Esophagus (tissue), 2 donors: Measurements from ENCODE around the gene BANK1. TPM values are rescaled to one million over a fixed set of nuclear protein-coding genes. Genes with fewer than 3 reads are reported as not detected.

Source experiments
- H3K27ac ChIP-seq, 2 donors: one replicate each; pipeline ENCODE4 v1.5.1; 2013; ENCODE audit warnings: low read depth in 2 of 2, mild to moderate bottlenecking in 2 of 2, inconsistent platforms in 1 of 2, low read length in 1 of 2, moderate library complexity in 1 of 2
- H3K27me3 ChIP-seq, 2 donors: one replicate each; pipeline ENCODE4 v1.6.1; 2013; ENCODE audit warnings: low read length in 2 of 2, control low read depth in 1 of 2, mild to moderate bottlenecking in 1 of 2; ENCODE audit not compliant: insufficient read depth in 2 of 2, control insufficient read depth in 1 of 2
- H3K36me3 ChIP-seq, 2 donors: one replicate each; pipeline ENCODE4 v1.6.1; 2013; ENCODE audit warnings: low read length in 1 of 2; ENCODE audit not compliant: control insufficient read depth in 2 of 2, insufficient read depth in 2 of 2
- H3K4me1 ChIP-seq, 2 donors: one replicate each; pipeline ENCODE4 v1.6.1; 2013; ENCODE audit warnings: low read length in 1 of 2; ENCODE audit not compliant: control insufficient read depth in 2 of 2, insufficient read depth in 2 of 2
- H3K4me3 ChIP-seq, 2 donors: one replicate each; pipeline ENCODE4 v1.5.1; 2013; ENCODE audit warnings: low read length in 2 of 2, mild to moderate bottlenecking in 2 of 2, low read depth in 1 of 2, moderate library complexity in 1 of 2
- H3K9me3 ChIP-seq, 2 donors: one replicate each; pipeline ENCODE4 v1.6.1; 2013; ENCODE audit warnings: mild to moderate bottlenecking in 2 of 2, low read depth in 1 of 2, low read length in 1 of 2, moderate library complexity in 1 of 2; ENCODE audit not compliant: control insufficient read depth in 2 of 2, insufficient read depth in 1 of 2
- WGBS, 2 donors: extraction: QIAGEN DNeasy Blood & Tissue Kit; methylation state at CpG; one replicate each; pipeline ENCODE4 v1.1.7; 2013; 5-methylcytosine and 5-hydroxymethylcytosine counted together
- polyA plus RNA-seq, 2 donors: library from polyadenylated mRNA; stranded (reverse); fragments of 200-250 nt; gene quantifications; one replicate each; pipeline ENCODE4 v1.2.3, GENCODE V29; 2013
- donor health status: healthy with polysubstance abuse.
- donor health status: Bipolar disorder and iron deficiency.

BANK1 gene
- polyA plus RNA-seq, result under 1 TPM; 0.16 to 0.39 TPM

- Histone ChIP-seq H3K36me3 (no peaks in the 10 kb centered on the region), H3K27ac (no peak within 1 kb of the TSS), H3K4me1 (peaks cover 0 to 4% of the 10 kb centered on the region in 2 donors), H3K9me3 (no peaks in the 10 kb centered on the region), H3K4me3 (peak within 1 kb of the TSS; percentile 42 to 45), H3K27me3 (no peaks in the 10 kb centered on the region)
- 14 to 19% methylated on average over 38 to 44 of the region's 44 CpGs for WGBS, 2 donors
These were observed at the start of gene BANK1 for GRCh38 chr4:101790521-101791181. BANK1 (plus strand) TSS chr4:101790730; CDS start chr4:101790881, 151 bp downstream.

GRCh38 chr4:101753721-101754120 is 36.8 kb upstream of the BANK1 start:
- no peaks in the 10 kb centered on the region for H3K27me3 ChIP-seq

GRCh38 chr4:101756181-101756580 is 34.3 kb upstream of the BANK1 start:
- no peaks in the 10 kb centered on the region for H3K36me3 ChIP-seq
- WGBS, 2 donors, result 20 to 33% methylated on average over 2 of the region's 2 CpGs
- H3K4me1 ChIP-seq, result no peaks in the 10 kb centered on the region
- no peaks in the 10 kb centered on the region for H3K27me3 ChIP-seq
- H3K27ac ChIP-seq, result no peak overlapping the region
- H3K4me3 ChIP-seq, result no peak overlapping the region
- no peaks in the 10 kb centered on the region for H3K9me3 ChIP-seq

More at GRCh38 chr4:101753721-101754120, 36.8 kb upstream of the BANK1 start:
- WGBS, 2 donors, result 62% methylated on average over 2 of the region's 2 CpGs
- H3K4me1 ChIP-seq, result no peaks in the 10 kb centered on the region
- H3K36me3 ChIP-seq, result no peaks in the 10 kb centered on the region
- no peak overlapping the region for H3K4me3 ChIP-seq
- H3K27ac ChIP-seq, result no peak overlapping the region
- no peaks in the 10 kb centered on the region for H3K9me3 ChIP-seq

GRCh38 chr4:101761405-101761804 is 29.1 kb upstream of the BANK1 start:
- H3K9me3 ChIP-seq, result no peaks in the 10 kb centered on the region
- 35 to 38% methylated on average over 1 of the region's 1 CpG for WGBS, 2 donors
- peaks cover 0 to 4% of the 10 kb centered on the region in 2 donors for H3K4me1 ChIP-seq
- H3K27me3 ChIP-seq, result no peaks in the 10 kb centered on the region
- no peak overlapping the region for H3K4me3 ChIP-seq
- no peak overlapping the region for H3K27ac ChIP-seq
- no peaks in the 10 kb centered on the region for H3K36me3 ChIP-seq

GRCh38 chr4:101762025-101762424 is 28.5 kb upstream of the BANK1 start:
- Histone ChIP-seq H3K27me3 (no peaks in the 10 kb centered on the region), H3K4me1 (peaks cover 0 to 4% of the 10 kb centered on the region in 2 donors), H3K36me3 (no peaks in the 10 kb centered on the region), H3K4me3 (no peak overlapping the region), H3K27ac (no peak overlapping the region), H3K9me3 (no peaks in the 10 kb centered on the region)
- WGBS, 2 donors, result 82 to 87% methylated on average over 2 of the region's 2 CpGs

- 54 to 55% methylated on average over 2 of the region's 2 CpGs for WGBS, 2 donors
- H3K9me3 ChIP-seq, result no peaks in the 10 kb centered on the region
- no peak overlapping the region for H3K27ac ChIP-seq
- no peaks in the 10 kb centered on the region for H3K36me3 ChIP-seq
- H3K4me3 ChIP-seq, result no peak overlapping the region
- peaks cover 0 to 4% of the 10 kb centered on the region in 2 donors for H3K4me1 ChIP-seq
- no peaks in the 10 kb centered on the region for H3K27me3 ChIP-seq
These were observed 28.0 kb upstream of the BANK1 start for GRCh38 chr4:101762534-101762933.

- H3K4me3 ChIP-seq, result no peak overlapping the region
- H3K4me1 ChIP-seq, result peaks cover 0 to 4% of the 10 kb centered on the region in 2 donors
- no peak overlapping the region for H3K27ac ChIP-seq
- no peaks in the 10 kb centered on the region for H3K27me3 ChIP-seq
- WGBS, 2 donors, result 81 to 88% methylated on average over 1 of the region's 1 CpG
- H3K36me3 ChIP-seq, result no peaks in the 10 kb centered on the region
- no peaks in the 10 kb centered on the region for H3K9me3 ChIP-seq
These were observed 27.0 kb upstream of the BANK1 start for GRCh38 chr4:101763576-101763975.

GRCh38 chr4:101774807-101775206 is 15.7 kb upstream of the BANK1 start:
- Histone ChIP-seq H3K36me3 (no peaks in the 10 kb centered on the region), H3K4me3 (no peak overlapping the region), H3K9me3 (peaks cover 0 to 6% of the 10 kb centered on the region in 2 donors), H3K27ac (no peak overlapping the region), H3K4me1 (no peaks in the 10 kb centered on the region), H3K27me3 (no peaks in the 10 kb centered on the region)
- 45 to 54% methylated on average over 1 of the region's 1 CpG for WGBS, 2 donors

- 75 to 84% methylated on average over 1 of the region's 1 CpG for WGBS, 2 donors
- Histone ChIP-seq H3K36me3 (no peaks in the 10 kb centered on the region), H3K4me3 (no peak overlapping the region)
These were observed 13.1 kb upstream of the BANK1 start for GRCh38 chr4:101777431-101777830.

GRCh38 chr4:101780284-101780683 is 10.2 kb upstream of the BANK1 start:
- Histone ChIP-seq H3K9me3 (peaks cover 0 to 3% of the 10 kb centered on the region in 2 donors), H3K27ac (no peak overlapping the region), H3K4me3 (no peak overlapping the region), H3K4me1 (no peaks in the 10 kb centered on the region), H3K36me3 (no peaks in the 10 kb centered on the region), H3K27me3 (no peaks in the 10 kb centered on the region)
- 89 to 94% methylated on average over 5 of the region's 5 CpGs for WGBS, 2 donors

More at GRCh38 chr4:101777431-101777830, 13.1 kb upstream of the BANK1 start:
- H3K27ac ChIP-seq, result no peak overlapping the region
- peaks cover 0 to 6% of the 10 kb centered on the region in 2 donors for H3K9me3 ChIP-seq
- H3K27me3 ChIP-seq, result no peaks in the 10 kb centered on the region
- no peaks in the 10 kb centered on the region for H3K4me1 ChIP-seq
